ENCODE results near the gene MOB2.
A peak's percentile ranks its signal among the peaks of the same experiment; 100 is the strongest.

The MOB2 gene, protein sequence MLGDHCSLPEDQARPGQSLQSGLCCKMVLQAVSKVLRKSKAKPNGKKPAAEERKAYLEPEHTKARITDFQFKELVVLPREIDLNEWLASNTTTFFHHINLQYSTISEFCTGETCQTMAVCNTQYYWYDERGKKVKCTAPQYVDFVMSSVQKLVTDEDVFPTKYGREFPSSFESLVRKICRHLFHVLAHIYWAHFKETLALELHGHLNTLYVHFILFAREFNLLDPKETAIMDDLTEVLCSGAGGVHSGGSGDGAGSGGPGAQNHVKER

GRCh38 chr11:1486054-1486825 lies at the start of gene MOB2:
Gene MOB2 (minus strand): TSS chr11:1486779. CDS start chr11:1486556, 223 bp downstream.
- DNase-seq (ENCODE audit: low spot score): no peak

DNA sequence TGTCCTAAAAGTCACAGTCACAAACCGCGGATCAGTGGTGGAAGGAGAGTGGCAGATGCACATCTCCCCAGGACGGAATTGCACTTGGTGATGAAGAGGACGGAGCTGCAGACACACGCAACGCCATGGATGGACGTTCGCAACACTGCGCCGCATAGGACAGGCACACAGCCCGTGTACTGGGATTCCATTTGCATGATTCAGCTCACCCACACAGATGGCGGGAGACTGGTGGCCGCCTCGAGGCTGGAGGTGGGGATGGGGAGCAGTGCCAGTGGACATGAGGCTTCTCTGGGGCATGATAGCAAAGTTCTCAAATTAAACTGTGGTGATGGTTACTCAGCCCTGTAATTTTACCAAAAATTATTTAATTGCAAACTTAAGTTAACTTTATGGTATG lies 48.1 kb upstream of the MOB2 start:
- no peak for DNase-seq (ENCODE audit: low spot score)

- DNase-seq (ENCODE audit: low spot score): no peak
These were observed 47.6 kb upstream of the MOB2 start for GRCh38 chr11:1534171-1534570.

DNA sequence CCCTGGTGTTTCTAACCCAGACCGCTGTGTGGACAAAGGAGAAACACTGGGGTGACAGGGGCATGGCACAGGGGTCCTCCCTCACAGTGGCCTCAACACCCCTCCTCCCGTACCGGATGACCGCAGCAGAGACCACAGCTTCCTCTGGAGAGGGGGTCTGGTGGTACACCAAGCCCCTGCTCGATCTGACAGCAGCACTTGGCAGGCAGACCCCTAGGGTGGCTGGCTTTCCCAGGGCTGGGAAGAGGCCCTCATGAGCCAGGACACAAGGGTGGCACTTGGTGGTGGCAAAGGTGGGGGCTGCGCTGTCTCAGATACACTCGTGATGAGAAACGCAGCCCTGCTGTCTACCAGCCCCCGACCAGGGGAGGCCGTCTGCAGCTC lies 46.8 kb upstream of the MOB2 start:
- DNase-seq (ENCODE audit: low spot score): no peak

GRCh38 chr11:1532606-1533341 lies 46.2 kb upstream of the MOB2 start:
- DNase-seq (ENCODE audit: low spot score): peak; percentile 53

- peak; percentile 44 for DNase-seq (ENCODE audit: low spot score)
These were observed 45.5 kb upstream of the MOB2 start for GRCh38 chr11:1532014-1532586.

DNA sequence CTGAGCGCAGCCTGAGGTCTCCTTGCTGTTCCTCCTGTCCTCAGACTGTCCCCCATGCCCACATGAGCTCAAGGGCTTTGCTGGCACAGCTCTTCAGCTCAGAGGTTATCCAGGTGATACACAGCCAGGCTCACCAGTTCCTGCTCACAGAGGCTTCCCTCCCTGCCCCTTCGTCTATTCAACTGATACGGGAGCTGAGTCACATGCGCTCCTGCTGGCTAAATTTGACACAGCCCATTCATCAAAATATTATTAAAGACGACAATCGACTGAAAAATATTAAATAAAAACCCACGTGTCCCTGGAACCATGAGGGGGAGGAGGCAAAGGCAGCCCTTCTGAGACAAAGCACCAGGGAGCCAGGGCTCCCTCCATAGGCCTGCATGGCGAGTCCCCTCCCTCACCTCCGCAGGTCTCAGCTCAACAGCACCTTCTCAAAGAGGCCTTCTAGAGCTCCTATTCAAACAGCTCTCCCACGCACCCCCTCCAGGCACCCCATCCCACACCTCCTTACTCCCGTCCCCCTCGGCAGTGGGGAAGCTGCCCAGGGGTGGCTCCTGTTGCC lies 45.0 kb upstream of the MOB2 start:
- peak; percentile 47 for DNase-seq (ENCODE audit: low spot score)

- DNase-seq (ENCODE audit: low spot score): no peak
These were observed 44.3 kb upstream of the MOB2 start for GRCh38 chr11:1530686-1531448.

- DNase-seq (ENCODE audit: low spot score): no peak
These were observed 43.2 kb upstream of the MOB2 start for GRCh38 chr11:1529774-1530173.

GRCh38 chr11:1529286-1529685 lies 42.7 kb upstream of the MOB2 start:
- DNase-seq (ENCODE audit: low spot score): no peak

- no peak for DNase-seq (ENCODE audit: low spot score)
These were observed 42.1 kb upstream of the MOB2 start for GRCh38 chr11:1528710-1529109.

- no peak for DNase-seq (ENCODE audit: low spot score)
These were observed 40.2 kb upstream of the MOB2 start for GRCh38 chr11:1526785-1527184.

GRCh38 chr11:1523779-1524178 lies 37.2 kb upstream of the MOB2 start:
- no peak for DNase-seq (ENCODE audit: low spot score)

GRCh38 chr11:1523077-1523476 lies 36.5 kb upstream of the MOB2 start:
- DNase-seq (ENCODE audit: low spot score): no peak

GRCh38 chr11:1522081-1522424 lies 35.5 kb upstream of the MOB2 start:
- DNase-seq (ENCODE audit: low spot score): no peak

GRCh38 chr11:1521382-1522080 lies 35.0 kb upstream of the MOB2 start:
- DNase-seq (ENCODE audit: low spot score): no peak

DNA sequence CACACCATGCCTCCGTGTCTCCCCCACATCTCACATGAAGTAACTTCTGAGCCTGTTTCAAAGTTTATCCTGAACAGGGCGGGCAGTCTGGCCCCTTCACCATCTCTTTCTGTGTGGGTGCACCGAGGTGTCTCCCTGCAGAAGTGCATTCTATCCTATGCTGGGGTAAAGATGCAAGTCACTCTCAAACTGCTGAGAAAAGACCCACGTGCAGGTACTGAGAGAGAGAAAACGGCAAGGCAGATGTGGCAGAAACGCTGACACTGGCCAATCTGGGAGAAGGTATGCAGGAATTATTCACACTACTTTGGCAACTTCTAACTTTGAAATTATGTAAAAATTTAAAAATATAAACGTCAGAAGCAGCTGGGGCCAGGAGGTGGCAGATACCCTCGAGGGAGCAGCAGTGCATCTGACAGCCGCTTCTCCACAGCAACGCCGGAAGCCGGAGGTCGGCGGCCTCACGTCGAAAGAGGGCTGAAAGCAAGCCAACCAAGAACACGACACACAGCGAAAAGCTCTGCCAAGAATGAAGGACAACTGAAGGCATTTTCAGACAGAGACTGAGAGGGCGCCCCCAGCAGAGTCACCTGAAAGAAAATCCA lies 34.2 kb upstream of the MOB2 start:
- DNase-seq (ENCODE audit: low spot score): no peak

GRCh38 chr11:1520209-1520662 lies 33.7 kb upstream of the MOB2 start:
- no peak for DNase-seq (ENCODE audit: low spot score)

GRCh38 chr11:1519028-1520010 lies 32.7 kb upstream of the MOB2 start:
- no peak for DNase-seq (ENCODE audit: low spot score)
